ENCODE measurements around the gene TRIM66.

TRIM66 gene

GRCh38 chr11:8720868-8721608, 38.6 kb upstream of the TRIM66 start:
- TF ChIP-seq CTCF (IDR thresholded peaks at IDR 0.05; ENCODE audit: borderline replicate concordance, control extremely low read depth, extremely low read depth, insufficient read depth, missing control alignments) = no peak
- no peak for DNase-seq (ENCODE audit: low spot score)
- in situ Hi-C loops (cut with MboI; ENCODE audit: low sequenced_read_pairs, unreplicated experiment) = no loop called here

GRCh38 chr11:8720352-8720751, 37.9 kb upstream of the TRIM66 start:
- TF ChIP-seq CTCF (IDR thresholded peaks at IDR 0.05; ENCODE audit: borderline replicate concordance, control extremely low read depth, extremely low read depth, insufficient read depth, missing control alignments) = no peak
- no peak for DNase-seq (ENCODE audit: low spot score)
- in situ Hi-C loops (cut with MboI; ENCODE audit: low sequenced_read_pairs, unreplicated experiment) = no loop called here

DNA sequence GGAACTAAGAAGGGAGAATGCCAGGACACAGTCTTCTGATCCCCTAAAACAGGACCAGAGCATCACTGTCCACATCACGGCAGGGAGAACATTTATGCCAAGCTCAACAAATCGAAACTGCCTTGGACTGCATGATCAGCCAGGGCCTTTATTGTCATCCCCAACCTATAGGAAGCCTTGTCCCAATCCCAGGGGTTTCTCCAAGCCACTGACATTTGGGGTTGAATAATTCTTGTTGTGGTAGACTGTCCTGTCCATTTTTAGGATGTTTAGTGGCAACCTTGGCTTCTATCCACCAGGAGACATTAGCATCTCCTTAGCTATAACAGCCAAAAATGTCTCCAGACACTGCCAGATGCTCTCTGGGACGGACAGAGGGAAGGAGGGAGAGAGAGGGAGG, 37.3 kb upstream of the TRIM66 start:
- TF ChIP-seq CTCF (IDR thresholded peaks at IDR 0.05; ENCODE audit: borderline replicate concordance, control extremely low read depth, extremely low read depth, insufficient read depth, missing control alignments) = no peak
- in situ Hi-C loops (cut with MboI; ENCODE audit: low sequenced_read_pairs, unreplicated experiment) = no loop called here
- no peak for DNase-seq (ENCODE audit: low spot score)

GRCh38 chr11:8719211-8719649, 36.8 kb upstream of the TRIM66 start:
- no peak for DNase-seq (ENCODE audit: low spot score)
- TF ChIP-seq CTCF (IDR thresholded peaks at IDR 0.05; ENCODE audit: borderline replicate concordance, control extremely low read depth, extremely low read depth, insufficient read depth, missing control alignments) = no peak
- in situ Hi-C loops (cut with MboI; ENCODE audit: low sequenced_read_pairs, unreplicated experiment) = no loop called here

GRCh38 chr11:8717876-8718753, 35.6 kb upstream of the TRIM66 start:
- TF ChIP-seq CTCF (IDR thresholded peaks at IDR 0.05; ENCODE audit: borderline replicate concordance, control extremely low read depth, extremely low read depth, insufficient read depth, missing control alignments) = no peak
- peak; percentile 66 for DNase-seq (ENCODE audit: low spot score)
- in situ Hi-C loops (cut with MboI; ENCODE audit: low sequenced_read_pairs, unreplicated experiment) = no loop called here

GRCh38 chr11:8717544-8717875, 35.0 kb upstream of the TRIM66 start:
- no peak for TF ChIP-seq CTCF (IDR thresholded peaks at IDR 0.05; ENCODE audit: borderline replicate concordance, control extremely low read depth, extremely low read depth, insufficient read depth, missing control alignments)

More at GRCh38 chr11:8717544-8717875, 35.0 kb upstream of the TRIM66 start:
- in situ Hi-C loops (cut with MboI; ENCODE audit: low sequenced_read_pairs, unreplicated experiment) = no loop called here
- DNase-seq (ENCODE audit: low spot score) = peak; percentile 57
